SK-N-SH (cell line): Measurements from ENCODE around the gene GAB2. TPM values are rescaled to one million over a fixed set of nuclear protein-coding genes. Genes with fewer than 3 reads are reported as not detected.
A peak's percentile ranks its signal among the peaks of the same experiment; 100 is the strongest.

ENCODE experiments used
- ELF1 ChIP-seq: IDR thresholded peaks from 2 replicates; pipeline ENCODE4 v1.4.0; 2012
- FOSL2 ChIP-seq: IDR thresholded peaks from 2 replicates; pipeline ENCODE4 v1.4.0; 2012; ENCODE audit warnings: low read depth, mild to moderate bottlenecking, moderate library complexity, borderline replicate concordance
- GABPA ChIP-seq: IDR thresholded peaks from 2 replicates; pipeline ENCODE4 v1.4.0; 2012; ENCODE audit warnings: low read depth, mild to moderate bottlenecking
- MAX ChIP-seq: IDR thresholded peaks from 2 replicates; pipeline ENCODE4 v1.4.0; 2012; ENCODE audit warnings: low read depth
- MXI1 ChIP-seq: IDR thresholded peaks from 2 replicates; pipeline ENCODE4 v1.6.1; 2012; ENCODE audit warnings: mild to moderate bottlenecking, low read depth, low read length, improper control_type of control experiment
- NFIC ChIP-seq: IDR thresholded peaks from 2 replicates; pipeline ENCODE4 v1.4.0; 2012; ENCODE audit warnings: borderline replicate concordance
- PBX3 ChIP-seq: IDR thresholded peaks from 2 replicates; pipeline ENCODE4; 2012
- RAD21 ChIP-seq: IDR thresholded peaks from 2 replicates; pipeline ENCODE4 v1.6.1; 2012; ENCODE audit warnings: mild to moderate bottlenecking, low read length
- RCOR1 ChIP-seq: fragments of 150-350 bp; IDR thresholded peaks from 2 replicates; pipeline ENCODE4 v1.6.1; 2017; ENCODE audit warnings: antibody characterized with exemption, low read length
- RXRA ChIP-seq: IDR thresholded peaks from 2 replicates; pipeline ENCODE4 v1.4.0; 2012; ENCODE audit warnings: low read depth, mild to moderate bottlenecking, borderline replicate concordance
- SIN3A ChIP-seq: IDR thresholded peaks from 2 replicates; pipeline ENCODE4 v1.6.1; 2012; ENCODE audit warnings: low read depth, mild to moderate bottlenecking, low read length, moderate library complexity, borderline replicate concordance
- SMC3 ChIP-seq: IDR thresholded peaks from 2 replicates; pipeline ENCODE4 v1.6.1; 2012; ENCODE audit warnings: low read depth, low read length, improper control_type of control experiment
- TEAD4 ChIP-seq: IDR thresholded peaks from 2 replicates; pipeline ENCODE4 v1.4.0; 2012; ENCODE audit warnings: mild to moderate bottlenecking, borderline replicate concordance; ENCODE audit not compliant: insufficient read depth
- USF2 ChIP-seq: fragments of 150-350 bp; IDR thresholded peaks from 2 replicates; pipeline ENCODE4 v1.6.1; 2017; ENCODE audit warnings: antibody characterized with exemption, low read length, low read depth, borderline replicate concordance
- YY1 ChIP-seq: IDR thresholded peaks from 2 replicates; pipeline ENCODE4 v1.4.0; 2012; ENCODE audit warnings: low read depth, mild to moderate bottlenecking
- polyA plus RNA-seq, 3 experiments: library from polyadenylated mRNA; depleted of rRNA; stranded (reverse); fragments of >200 nt; gene quantifications; 2 replicates each; pipeline ENCODE4 v1.2.3, GENCODE V29; 2012
- TF ChIP-seq, protein P1 (sequence below): IDR thresholded peaks from 2 replicates; pipeline ENCODE4 v1.4.0; 2012; ENCODE audit warnings: low read depth, borderline replicate concordance
- TF ChIP-seq, protein P2 (sequence below): IDR thresholded peaks from 2 replicates; pipeline ENCODE4 v1.4.0; 2012; ENCODE audit warnings: low read depth, borderline replicate concordance

GAB2 gene
- polyA plus RNA-seq, 1 of the 3 experiments (the other 2 are of a cell fraction) = 5.6 TPM

- TF ChIP-seq TEAD4 (peak; percentile 81; the same call in 1 of the 2 replicates), RAD21 (no peak), GABPA (no peak), MXI1 (no peak), PBX3 (peak; percentile 71), NFIC (peak; percentile 20; the same call in 1 of the 2 replicates), RCOR1 (0 out of 2 replicates have a peak, but pooled peaks have one; percentile 17), YY1 (no peak), USF2 (no peak), ELF1 (no peak), FOSL2 (no peak), SMC3 (no peak), RXRA (0 out of 2 replicates have a peak, but pooled peaks have one; percentile 6), MAX (no peak), SIN3A (no peak)
- TF ChIP-seq, protein P1, sequence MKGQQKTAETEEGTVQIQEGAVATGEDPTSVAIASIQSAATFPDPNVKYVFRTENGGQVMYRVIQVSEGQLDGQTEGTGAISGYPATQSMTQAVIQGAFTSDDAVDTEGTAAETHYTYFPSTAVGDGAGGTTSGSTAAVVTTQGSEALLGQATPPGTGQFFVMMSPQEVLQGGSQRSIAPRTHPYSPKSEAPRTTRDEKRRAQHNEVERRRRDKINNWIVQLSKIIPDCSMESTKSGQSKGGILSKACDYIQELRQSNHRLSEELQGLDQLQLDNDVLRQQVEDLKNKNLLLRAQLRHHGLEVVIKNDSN = no peak
- TF ChIP-seq, protein P2, sequence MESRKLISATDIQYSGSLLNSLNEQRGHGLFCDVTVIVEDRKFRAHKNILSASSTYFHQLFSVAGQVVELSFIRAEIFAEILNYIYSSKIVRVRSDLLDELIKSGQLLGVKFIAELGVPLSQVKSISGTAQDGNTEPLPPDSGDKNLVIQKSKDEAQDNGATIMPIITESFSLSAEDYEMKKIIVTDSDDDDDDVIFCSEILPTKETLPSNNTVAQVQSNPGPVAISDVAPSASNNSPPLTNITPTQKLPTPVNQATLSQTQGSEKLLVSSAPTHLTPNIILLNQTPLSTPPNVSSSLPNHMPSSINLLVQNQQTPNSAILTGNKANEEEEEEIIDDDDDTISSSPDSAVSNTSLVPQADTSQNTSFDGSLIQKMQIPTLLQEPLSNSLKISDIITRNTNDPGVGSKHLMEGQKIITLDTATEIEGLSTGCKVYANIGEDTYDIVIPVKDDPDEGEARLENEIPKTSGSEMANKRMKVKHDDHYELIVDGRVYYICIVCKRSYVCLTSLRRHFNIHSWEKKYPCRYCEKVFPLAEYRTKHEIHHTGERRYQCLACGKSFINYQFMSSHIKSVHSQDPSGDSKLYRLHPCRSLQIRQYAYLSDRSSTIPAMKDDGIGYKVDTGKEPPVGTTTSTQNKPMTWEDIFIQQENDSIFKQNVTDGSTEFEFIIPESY = no peak
These were observed 52.2 kb downstream of the GAB2 start (continued) for GRCh38 chr11:78365381-78365792.
